BJ (cell line): Measurements from ENCODE around the gene CCDC27. TPM values are rescaled to one million over a fixed set of nuclear protein-coding genes. Genes with fewer than 3 reads are reported as not detected.
"Not testable (repeated sequence)": the region's sequence is repeated elsewhere in the genome, so short reads cannot be mapped to it uniquely, and the experiment has no call there.

Experiments used
- CTCF ChIA-PET: fragments of 350-600 bp; formaldehyde crosslinking; extraction: SDS; loops from one replicate; lab custom pipeline; 2021; ENCODE audit warnings: antibody characterized with exemption, inconsistent platforms; lab: Yijun Ruan, JAX
- POLR2A ChIA-PET: fragments of 300-600 bp; sonication (Branson Sonifier 250); formaldehyde crosslinking; extraction: SDS; loops from one replicate; lab custom pipeline; 2021; ENCODE audit warnings: antibody characterized with exemption; lab: Charles Lee
- DNase-seq: peaks from one replicate; pipeline ENCODE4 v3.0.0-alpha.2; 2011; ENCODE audit warnings: low read depth
- H3K27me3 ChIP-seq: 2 replicates; pipeline ENCODE4 v1.6.0; 2011; ENCODE audit warnings: low read length; ENCODE audit not compliant: control insufficient read depth, insufficient read depth
- H3K36me3 ChIP-seq: 2 replicates; pipeline ENCODE4 v1.5.1; 2011; ENCODE audit warnings: low read length; ENCODE audit not compliant: control insufficient read depth, insufficient read depth
- H3K4me3 ChIP-seq: 2 replicates; pipeline ENCODE4 v1.5.1; 2011; ENCODE audit warnings: low read depth, mild to moderate bottlenecking, control low read depth, low read length
- CTCF ChIP-seq: IDR thresholded peaks from 2 replicates; pipeline ENCODE4 v1.5.1; 2011; ENCODE audit warnings: low read depth, mild to moderate bottlenecking, control low read depth, inconsistent platforms, low read length, moderate library complexity; ENCODE audit not compliant: insufficient read depth
- polyA plus RNA-seq: library from polyadenylated mRNA; depleted of rRNA; stranded (reverse); fragments of >200 nt; gene quantifications from 2 replicates; pipeline ENCODE4 v1.2.3, GENCODE V29; 2011

The CCDC27 gene
- polyA plus RNA-seq, 1 experiment: not detected

- ChIA-PET CTCF (interaction anchor here (0.8 to 1.1 kb wide), 3 partner anchors 12 to 293 kb away, joined by 3 read pairs; no protein-coding TSS in a partner anchor), POLR2A (no interaction called here)
- no peak for DNase-seq
Observed at GRCh38 chr1:3745590-3746381, 6.5 kb upstream of the CCDC27 start.

GRCh38 chr1:3746389-3746829 lies 5.8 kb upstream of the CCDC27 start:
- DNase-seq: no peak
- ChIA-PET POLR2A (no interaction called here), CTCF (interaction anchor here (1.1 kb wide), 1 partner anchor 293 kb away, joined by 3 read pairs; no protein-coding TSS in a partner anchor)
- Histone ChIP-seq H3K27me3 (peaks cover 5% of the 10 kb centered on the region; the same call in 1 of the 2 replicates), H3K4me3 (peak overlapping the region; percentile 57), H3K36me3 (peaks cover 6% of the 10 kb centered on the region)
- TF ChIP-seq CTCF: no peak

More at GRCh38 chr1:3745590-3746381, 6.5 kb upstream of the CCDC27 start:
- Histone ChIP-seq H3K27me3 (0 out of 2 replicates have a peak, but pooled peaks cover 2% of the 10 kb centered on the region), H3K36me3 (peaks cover 6% of the 10 kb centered on the region), H3K4me3 (no peak overlapping the region)
- TF ChIP-seq CTCF: no peak

- DNase-seq: peak; percentile 4
- no peak for TF ChIP-seq CTCF
- POLR2A ChIA-PET: no interaction called here
- Histone ChIP-seq H3K27me3 (peaks cover 5% of the 10 kb centered on the region; the same call in 1 of the 2 replicates), H3K4me3 (peak overlapping the region; percentile 57), H3K36me3 (peaks cover 2% of the 10 kb centered on the region)
- CTCF ChIA-PET: no interaction called here
Observed at GRCh38 chr1:3746830-3747521, 5.3 kb upstream of the CCDC27 start.

GRCh38 chr1:3747522-3747848 lies 4.8 kb upstream of the CCDC27 start:
- Histone ChIP-seq H3K27me3 (peaks cover 5% of the 10 kb centered on the region; the same call in 1 of the 2 replicates), H3K4me3 (peak overlapping the region; percentile 57), H3K36me3 (peaks cover 1% of the 10 kb centered on the region)
- no peak for TF ChIP-seq CTCF
- no peak for DNase-seq
- ChIA-PET CTCF (no interaction called here), POLR2A (no interaction called here)

- no peak for DNase-seq
- no peak for TF ChIP-seq CTCF
- Histone ChIP-seq H3K4me3 (peak overlapping the region; percentile 57), H3K27me3 (peaks cover 5% of the 10 kb centered on the region; the same call in 1 of the 2 replicates), H3K36me3 (peaks cover 1% of the 10 kb centered on the region)
- ChIA-PET CTCF (interaction anchor here (1.2 to 1.4 kb wide), 2 partner anchors 23 to 295 kb away, joined by 3 read pairs; no protein-coding TSS in a partner anchor), POLR2A (no interaction called here)
Observed at GRCh38 chr1:3747903-3748302, 4.3 kb upstream of the CCDC27 start.

- CTCF ChIA-PET: interaction anchor here (1.2 to 1.4 kb wide), 2 partner anchors 24 to 295 kb away, joined by 3 read pairs; no protein-coding TSS in a partner anchor
- H3K4me3 ChIP-seq, POLR2A ChIA-PET, H3K36me3 ChIP-seq, H3K27me3 ChIP-seq, DNase-seq: not testable (repeated sequence)
Observed at GRCh38 chr1:3748316-3748900, 3.8 kb upstream of the CCDC27 start.
